SW480 (cell line): ENCODE measurements around the gene PPM1F.
"Not testable (repeated sequence)": the region's sequence is repeated elsewhere in the genome, so short reads cannot be mapped to it uniquely, and the experiment has no call there.

Source experiments
- DNase-seq: peaks from one replicate; pipeline ENCODE4 v3.0.0-alpha.2; 2016; ENCODE audit warnings: low spot score

PPM1F gene

DNA sequence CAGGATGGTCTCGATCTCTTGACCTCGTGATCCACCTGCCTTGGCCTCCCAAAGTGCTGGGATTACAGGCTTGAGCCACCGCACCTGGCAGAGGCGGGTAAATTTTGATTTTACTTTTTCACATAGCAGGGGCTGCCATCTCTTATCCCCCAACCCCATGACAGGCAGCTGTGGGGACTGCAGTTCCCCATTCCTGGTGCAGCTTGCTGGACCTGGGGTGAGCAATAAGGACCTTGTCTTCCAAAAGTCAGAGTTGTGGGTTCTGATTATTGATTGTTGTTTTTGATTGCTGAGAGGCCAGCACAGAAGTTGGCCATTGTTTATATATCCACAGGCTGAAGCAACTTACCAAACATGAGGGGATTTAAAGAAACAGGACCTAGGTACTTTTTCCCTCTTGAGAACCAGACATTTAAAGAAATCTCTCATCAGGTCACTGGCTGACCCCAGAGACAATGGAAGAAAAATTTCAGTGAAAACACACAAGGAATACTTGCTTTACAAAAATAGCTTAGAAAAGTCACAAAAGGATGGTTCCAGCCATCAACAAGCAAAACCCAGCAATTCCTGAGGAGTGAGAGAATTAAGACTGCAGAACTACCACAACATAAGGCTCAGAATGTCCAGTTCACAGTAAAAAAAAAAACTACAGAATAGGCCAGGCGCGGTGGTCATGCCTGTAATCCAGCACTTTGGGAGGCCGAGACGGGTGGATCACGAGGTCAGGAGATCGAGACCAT, 63.2 kb downstream of the PPM1F start:
- no peak for DNase-seq

DNA sequence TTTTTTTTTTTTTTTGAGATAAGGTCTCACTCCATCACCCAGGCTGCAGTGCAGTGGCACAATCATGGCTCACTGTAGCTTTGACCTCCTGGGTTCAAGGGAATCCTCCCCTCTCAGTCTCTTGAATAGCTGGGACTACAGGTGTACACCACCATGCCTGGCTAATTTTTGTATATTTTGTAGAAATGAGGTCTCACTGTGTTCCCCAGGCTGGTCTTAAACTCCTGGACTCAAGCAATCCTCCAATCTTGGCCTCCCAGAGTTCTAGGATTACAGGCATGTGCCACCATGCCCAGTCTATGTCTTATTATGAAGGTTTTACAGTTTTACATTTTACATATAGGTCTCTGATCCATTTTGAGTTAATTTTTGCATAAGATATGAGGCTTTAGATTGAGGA, 64.8 kb downstream of the PPM1F start:
- no peak for DNase-seq

DNA sequence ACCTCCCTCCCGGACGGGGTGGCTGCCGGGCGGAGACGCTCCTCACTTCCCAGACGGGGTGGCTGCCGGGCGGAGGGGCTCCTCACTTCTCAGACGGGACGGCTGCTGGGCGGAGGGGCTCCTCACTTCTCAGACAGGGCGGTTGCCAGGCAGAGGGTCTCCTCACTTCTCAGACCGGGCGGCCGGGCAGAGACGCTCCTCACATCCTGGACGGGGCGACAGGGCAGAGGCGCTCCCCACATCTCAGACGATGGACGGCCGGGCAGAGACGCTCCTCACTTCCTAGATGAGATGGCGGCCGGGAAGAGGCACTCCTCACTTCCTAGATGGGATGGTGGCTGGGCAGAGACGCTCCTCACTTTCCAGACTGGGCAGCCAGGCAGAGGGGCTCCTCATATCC, 68.7 kb downstream of the PPM1F start:
- not testable (repeated sequence) for DNase-seq

DNA sequence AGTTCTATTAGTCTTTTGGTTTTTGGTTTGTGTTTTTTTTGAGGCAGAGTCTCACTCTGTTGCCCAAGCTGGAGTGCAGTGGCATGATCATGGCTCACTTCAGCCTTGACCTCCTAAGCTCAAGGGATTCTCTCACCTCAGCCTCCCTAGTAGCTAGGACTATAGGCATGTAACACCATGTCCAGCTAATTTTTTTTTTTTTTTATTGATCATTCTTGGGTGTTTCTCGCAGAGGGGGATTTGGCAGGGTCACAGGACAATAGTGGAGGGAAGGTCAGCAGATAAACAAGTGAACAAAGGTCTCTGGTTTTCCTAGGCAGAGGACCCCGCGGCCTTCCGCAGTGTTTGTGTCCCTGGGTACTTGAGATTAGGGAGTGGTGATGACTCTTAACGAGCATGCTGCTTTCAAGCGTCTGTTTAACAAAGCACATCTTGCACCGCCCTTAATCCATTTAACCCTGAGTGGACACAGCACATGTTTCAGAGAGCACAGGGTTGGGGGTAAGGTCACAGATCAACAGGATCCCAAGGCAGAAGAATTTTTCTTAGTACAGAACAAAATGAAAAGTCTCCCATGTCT, 69.8 kb downstream of the PPM1F start:
- DNase-seq = not testable (repeated sequence)

DNA sequence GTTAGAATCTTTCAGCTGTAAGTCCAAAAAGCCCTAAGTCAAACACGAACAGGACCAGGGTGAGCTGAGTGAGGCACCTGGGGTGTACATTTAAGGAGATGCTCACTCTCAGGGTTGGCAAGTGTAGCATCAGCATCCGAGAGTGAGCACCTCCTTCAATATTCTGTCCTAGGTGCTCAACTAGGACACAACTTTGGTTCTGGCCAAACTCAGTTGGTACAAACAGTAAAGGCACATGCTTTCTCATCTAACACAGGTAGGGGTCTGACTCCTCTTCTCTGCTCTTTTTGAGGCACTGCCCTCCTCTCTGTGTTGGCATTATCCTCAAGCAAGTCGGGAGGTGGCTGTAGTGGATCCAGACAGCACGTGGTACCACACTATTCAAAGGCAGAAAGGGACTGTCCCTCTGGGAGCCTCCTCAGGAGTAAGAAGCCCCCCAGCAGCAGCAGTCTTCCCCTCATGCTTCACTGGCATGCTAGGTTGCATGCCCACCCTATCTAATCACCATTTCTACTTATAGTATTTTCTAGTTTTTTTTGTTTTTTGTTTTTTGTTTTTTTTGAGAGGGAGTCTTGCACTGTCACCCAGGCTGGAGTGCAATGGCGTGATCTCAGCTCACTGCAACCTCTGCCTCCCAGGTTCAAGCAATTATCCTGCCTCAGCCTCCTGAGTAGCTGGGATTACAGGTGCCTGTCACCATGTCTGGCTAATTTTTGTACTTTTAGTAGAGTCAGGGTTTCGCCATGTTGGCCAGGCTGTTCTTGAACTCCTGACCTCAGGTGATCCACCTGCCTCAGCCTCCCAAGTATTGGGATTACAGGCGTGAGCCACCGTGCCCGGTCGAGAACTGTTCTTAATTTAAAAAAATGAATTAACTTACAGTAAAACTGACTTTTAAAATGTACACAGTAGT, 70.6 kb downstream of the PPM1F start:
- no peak for DNase-seq

DNA sequence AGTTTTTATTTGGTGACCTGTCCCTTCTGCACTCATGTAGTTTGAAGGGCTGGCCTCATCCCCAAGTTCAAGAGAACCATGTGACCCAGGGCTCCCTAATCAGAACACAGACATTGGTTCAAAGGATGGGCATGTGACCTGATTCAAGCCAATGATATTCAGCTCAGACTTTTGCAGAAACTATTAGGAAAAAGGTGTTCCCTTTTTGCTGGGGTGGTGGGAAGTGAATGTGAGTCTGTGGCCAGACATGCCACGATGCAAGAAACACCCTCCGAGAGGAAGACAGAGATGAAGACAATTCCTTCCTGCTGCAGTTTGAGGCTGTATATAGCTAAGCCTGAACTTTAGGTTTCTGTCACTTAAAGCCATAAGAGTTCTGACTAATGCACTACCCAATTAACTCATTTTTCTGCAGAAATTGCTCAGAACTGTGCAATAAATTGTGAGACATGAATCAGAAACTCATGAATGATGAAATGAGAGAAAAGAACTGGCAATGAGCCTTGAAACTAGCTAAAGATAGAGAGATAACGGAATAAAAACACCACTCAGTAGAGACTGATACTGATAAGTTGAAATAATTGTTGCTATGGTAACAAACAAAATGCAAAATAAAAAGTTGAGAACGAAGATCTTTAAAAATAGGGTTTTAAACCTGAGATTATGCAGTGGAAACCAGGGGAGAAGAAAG, 76.0 kb downstream of the PPM1F start:
- DNase-seq = no peak

DNA sequence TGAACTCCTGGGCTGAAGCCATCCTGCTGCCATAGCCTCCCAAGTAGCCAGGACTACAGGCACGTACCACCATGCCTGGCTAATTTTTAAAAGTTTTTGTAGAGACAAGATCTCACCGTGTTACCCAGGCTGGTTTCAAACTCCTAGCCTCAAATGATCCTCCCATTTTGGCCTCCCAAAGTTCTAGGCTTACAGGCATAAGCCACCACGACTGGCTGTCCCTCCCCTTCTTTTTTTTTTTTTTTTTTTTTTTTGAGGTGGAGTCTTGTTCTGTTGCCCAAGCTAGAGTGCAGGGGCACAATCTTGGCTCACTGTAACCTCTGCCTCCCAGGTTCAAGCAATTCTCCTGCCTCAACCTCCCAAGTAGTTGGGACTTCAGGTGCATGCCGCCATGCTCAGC, 77.7 kb downstream of the PPM1F start:
- DNase-seq = not testable (repeated sequence)

DNA sequence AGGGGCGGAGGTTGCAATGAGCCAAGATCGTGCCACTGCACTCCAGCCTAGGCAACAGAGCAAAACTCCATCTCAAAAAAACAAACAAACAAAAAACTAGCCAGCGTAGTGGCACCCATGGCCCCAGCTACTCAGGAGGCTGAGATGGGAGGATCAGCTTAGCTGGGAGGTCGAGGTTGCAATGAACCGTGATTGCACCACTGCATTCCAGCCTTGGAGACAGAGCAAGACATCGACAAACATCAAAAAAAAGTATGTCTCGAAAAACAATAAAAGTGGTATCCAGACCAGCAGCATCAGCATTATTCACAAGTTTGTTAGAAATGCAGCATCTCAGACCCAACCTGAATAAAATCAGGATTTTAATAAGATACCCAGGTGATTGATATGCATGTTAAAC, 79.0 kb downstream of the PPM1F start:
- DNase-seq = no peak

DNA sequence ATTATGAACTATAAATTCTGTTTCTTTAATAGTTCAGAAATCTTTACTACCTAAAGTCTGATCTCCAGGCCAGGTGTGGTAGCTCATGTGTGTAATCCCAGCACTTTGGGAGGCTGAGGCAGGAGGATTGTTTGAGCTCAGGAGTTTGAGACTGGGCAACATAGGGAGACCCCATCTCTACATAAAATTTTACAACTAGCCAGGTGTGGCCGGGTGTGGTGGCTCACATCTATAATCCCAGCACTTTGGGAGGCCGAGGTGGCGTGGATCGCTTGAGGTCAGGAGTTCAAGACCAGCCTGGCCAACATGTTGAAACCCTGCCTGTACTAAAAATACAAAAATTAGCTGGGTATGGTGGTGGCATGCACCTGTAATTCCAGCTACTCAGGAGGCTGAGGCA, 79.9 kb downstream of the PPM1F start:
- not testable (repeated sequence) for DNase-seq
